ENCODE results near the gene ARF1. TPM values are rescaled to one million over a fixed set of nuclear protein-coding genes. Genes with fewer than 3 reads are reported as not detected.

The ARF1 gene
- total RNA-seq, 1 donor from 2014 or later, result 240 TPM

GRCh38 chr1:228046421-228047182 is 35.9 kb upstream of the ARF1 start:
- TF ChIP-seq CTCF (IDR thresholded peaks at IDR 0.05; ENCODE audit: insufficient read depth, low read length, severe bottlenecking), result no peak
- no peak for FAIRE-seq
- peaks cover 8% of the 10 kb centered on the region for H3K27me3 ChIP-seq (ENCODE audit: control insufficient read depth, insufficient read depth, low read length)
- H3K4me3 ChIP-seq (ENCODE audit: low read depth, low read length), result no peak overlapping the region
- DNase-seq (ENCODE audit: low read depth), result no peak
- no peaks in the 10 kb centered on the region for H3K36me3 ChIP-seq (ENCODE audit: control insufficient read depth, insufficient read depth, low read length)

GRCh38 chr1:228047183-228047466 is 35.4 kb upstream of the ARF1 start:
- H3K27me3 ChIP-seq (ENCODE audit: control insufficient read depth, insufficient read depth, low read length), result peaks cover 6% of the 10 kb centered on the region
- FAIRE-seq, result no peak
- no peak for TF ChIP-seq CTCF (IDR thresholded peaks at IDR 0.05; ENCODE audit: insufficient read depth, low read length, severe bottlenecking)
- DNase-seq (ENCODE audit: low read depth), result no peak
- H3K36me3 ChIP-seq (ENCODE audit: control insufficient read depth, insufficient read depth, low read length), result no peaks in the 10 kb centered on the region
- H3K4me3 ChIP-seq (ENCODE audit: low read depth, low read length), result no peak overlapping the region

GRCh38 chr1:228048120-228048519 is 34.4 kb upstream of the ARF1 start:
- FAIRE-seq (no peak), DNase-seq (ENCODE audit: low read depth) (no peak)
- H3K27me3 ChIP-seq (ENCODE audit: control insufficient read depth, insufficient read depth, low read length), result peaks cover 6% of the 10 kb centered on the region
- TF ChIP-seq CTCF (IDR thresholded peaks at IDR 0.05; ENCODE audit: insufficient read depth, low read length, severe bottlenecking), result no peak
- H3K4me3 ChIP-seq (ENCODE audit: low read depth, low read length), result no peak overlapping the region
- no peaks in the 10 kb centered on the region for H3K36me3 ChIP-seq (ENCODE audit: control insufficient read depth, insufficient read depth, low read length)

GRCh38 chr1:228048659-228049298 is 33.7 kb upstream of the ARF1 start:
- FAIRE-seq, result no peak

GRCh38 chr1:228050571-228051231 is 31.8 kb upstream of the ARF1 start:
- H3K4me3 ChIP-seq (ENCODE audit: low read depth, low read length), result no peak overlapping the region
- no peak for TF ChIP-seq CTCF (IDR thresholded peaks at IDR 0.05; ENCODE audit: insufficient read depth, low read length, severe bottlenecking)
- no peak for FAIRE-seq
- peaks cover 6% of the 10 kb centered on the region for H3K27me3 ChIP-seq (ENCODE audit: control insufficient read depth, insufficient read depth, low read length)
- no peak for DNase-seq (ENCODE audit: low read depth)
- H3K36me3 ChIP-seq (ENCODE audit: control insufficient read depth, insufficient read depth, low read length), result no peaks in the 10 kb centered on the region

More at GRCh38 chr1:228048659-228049298, 33.7 kb upstream of the ARF1 start:
- H3K36me3 ChIP-seq (ENCODE audit: control insufficient read depth, insufficient read depth, low read length), result no peaks in the 10 kb centered on the region
- peaks cover 6% of the 10 kb centered on the region for H3K27me3 ChIP-seq (ENCODE audit: control insufficient read depth, insufficient read depth, low read length)
- H3K4me3 ChIP-seq (ENCODE audit: low read depth, low read length), result no peak overlapping the region
- no peak for DNase-seq (ENCODE audit: low read depth)
- no peak for TF ChIP-seq CTCF (IDR thresholded peaks at IDR 0.05; ENCODE audit: insufficient read depth, low read length, severe bottlenecking)

All from bronchial epithelial cell (primary cell).